Medulla oblongata (tissue), 1 donor: Measurements from ENCODE around the gene RASSF8.

ENCODE experiments used
- DNase-seq: peaks from one replicate; pipeline ENCODE4 v3.0.0-alpha.2; 2015; ENCODE audit errors: extremely low spot score

Gene RASSF8

DNA sequence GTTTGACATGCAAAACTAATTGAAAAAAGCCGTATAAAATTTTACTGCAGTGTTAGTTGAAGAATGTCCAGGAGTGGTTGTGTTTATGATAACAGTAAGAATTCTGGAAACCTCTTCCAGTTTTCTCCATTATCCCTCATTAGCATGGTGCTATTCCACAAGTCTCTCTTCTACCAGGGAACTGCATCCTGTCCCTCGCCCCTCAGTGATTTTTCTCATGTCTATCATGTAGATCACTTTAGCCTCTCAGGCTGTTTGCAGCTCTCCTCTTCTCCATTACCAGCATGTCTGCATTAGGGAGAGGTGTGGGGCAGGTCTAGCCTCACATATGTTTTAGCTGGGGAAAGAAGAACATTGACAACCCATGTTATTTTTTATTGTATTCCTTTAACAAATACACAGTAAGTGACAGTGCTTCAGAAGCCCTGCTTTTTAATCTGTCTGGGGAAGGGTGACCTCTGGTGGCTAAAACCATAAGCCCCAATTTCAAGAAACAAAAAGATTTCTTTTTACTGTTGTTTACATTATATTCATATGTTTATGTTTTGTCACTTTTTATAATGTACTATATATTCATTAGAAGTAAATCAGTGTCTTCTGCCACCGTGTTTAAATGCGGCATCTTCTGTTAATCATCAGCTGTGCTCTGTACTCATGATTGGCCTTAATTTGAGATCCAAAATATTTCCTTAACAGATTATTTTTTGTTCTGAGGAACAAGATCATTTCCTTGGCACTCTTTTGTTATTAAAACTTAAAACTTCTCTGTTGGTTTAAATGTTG, 70.7 kb downstream of the RASSF8 start:
- peak; percentile 81 for DNase-seq

DNA sequence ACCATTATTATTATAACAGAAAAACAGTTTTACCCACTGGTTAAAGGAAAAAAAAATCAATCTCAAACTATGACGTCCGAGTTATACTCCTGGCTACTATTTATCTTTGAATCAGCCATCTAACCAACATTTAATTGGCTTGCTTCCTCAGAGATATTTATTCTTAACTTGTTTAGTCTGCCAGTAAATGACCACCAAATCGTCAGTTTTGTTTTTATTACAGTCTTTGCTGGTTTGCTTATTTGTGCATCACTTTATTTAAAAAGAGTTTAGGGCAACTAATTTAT, 71.2 kb downstream of the RASSF8 start:
- DNase-seq: no peak

DNA sequence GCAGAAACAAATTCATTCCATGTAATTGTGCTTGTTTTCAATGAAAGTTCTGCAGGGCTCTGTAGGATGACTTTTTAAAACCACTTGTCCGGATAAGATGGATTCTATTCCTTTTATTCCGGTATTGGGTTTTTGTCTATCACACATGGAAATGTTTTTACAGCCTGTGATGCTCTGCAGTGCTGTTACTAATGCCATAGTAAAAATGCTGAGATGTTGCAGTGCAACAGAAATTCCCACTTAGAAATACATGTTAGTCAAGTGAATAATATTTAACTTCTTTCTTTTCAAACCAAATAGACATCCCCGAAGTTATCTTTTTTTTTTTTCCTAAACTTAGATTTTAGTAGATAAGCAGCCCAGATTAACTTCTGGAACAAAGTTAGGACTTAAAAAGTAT, 71.9 kb downstream of the RASSF8 start:
- DNase-seq: no peak

DNA sequence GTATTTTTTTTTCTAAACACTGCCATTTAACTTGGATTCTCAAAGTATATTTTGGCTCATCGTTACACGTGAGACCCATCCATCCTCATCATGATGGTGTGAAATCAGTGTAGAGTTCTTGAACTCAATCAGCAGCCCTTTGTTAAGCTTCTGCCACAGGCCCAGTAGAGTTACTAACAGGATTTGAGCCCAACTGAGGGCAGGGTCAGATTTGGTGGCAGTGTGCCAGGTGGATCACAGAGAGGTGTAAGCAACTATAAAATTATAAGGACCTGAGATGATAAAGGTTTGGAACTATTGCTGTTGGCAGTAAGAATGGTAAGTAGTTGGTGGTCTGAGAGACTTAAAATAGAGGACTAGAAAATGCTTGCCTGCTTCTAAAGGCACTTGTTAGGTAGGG, 72.8 kb downstream of the RASSF8 start:
- DNase-seq: no peak

DNA sequence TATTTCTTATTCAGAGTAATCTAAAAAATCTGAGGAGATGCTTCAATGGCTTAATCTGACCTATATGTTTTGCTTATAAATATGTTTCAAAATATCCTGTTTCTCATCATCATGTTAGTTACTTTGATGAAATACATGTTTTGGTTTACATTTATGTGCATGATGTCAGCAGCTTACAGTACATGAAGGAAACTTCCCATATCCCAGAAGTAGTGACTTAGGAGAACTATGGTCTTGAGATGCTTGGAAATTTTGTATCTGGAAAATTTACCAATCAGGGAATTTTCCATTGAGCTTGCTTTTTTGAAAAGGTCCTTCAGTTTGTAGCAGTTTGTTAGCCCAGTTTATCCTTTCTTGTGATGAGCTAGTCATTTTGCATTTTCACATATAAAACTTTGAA, 73.3 kb downstream of the RASSF8 start:
- DNase-seq: no peak

DNA sequence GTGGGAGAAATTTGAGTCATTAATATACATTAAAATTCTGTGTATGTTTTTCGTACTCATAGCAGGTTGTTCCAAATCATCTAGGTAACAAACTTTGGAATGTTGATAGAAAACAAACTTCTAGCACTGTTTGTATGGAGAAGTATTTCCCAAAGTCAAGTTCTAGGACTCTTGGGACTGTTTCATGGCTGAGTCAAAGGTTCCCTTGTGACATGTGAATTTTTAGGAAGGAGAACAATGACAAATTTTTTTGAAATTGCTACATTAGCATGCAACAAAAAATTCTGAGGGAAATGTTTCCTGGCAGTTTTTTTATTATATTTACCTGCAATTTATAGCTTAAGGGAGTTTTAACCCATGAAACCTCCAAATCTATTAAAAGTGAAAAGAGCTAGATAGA, 73.8 kb downstream of the RASSF8 start:
- no peak for DNase-seq

DNA sequence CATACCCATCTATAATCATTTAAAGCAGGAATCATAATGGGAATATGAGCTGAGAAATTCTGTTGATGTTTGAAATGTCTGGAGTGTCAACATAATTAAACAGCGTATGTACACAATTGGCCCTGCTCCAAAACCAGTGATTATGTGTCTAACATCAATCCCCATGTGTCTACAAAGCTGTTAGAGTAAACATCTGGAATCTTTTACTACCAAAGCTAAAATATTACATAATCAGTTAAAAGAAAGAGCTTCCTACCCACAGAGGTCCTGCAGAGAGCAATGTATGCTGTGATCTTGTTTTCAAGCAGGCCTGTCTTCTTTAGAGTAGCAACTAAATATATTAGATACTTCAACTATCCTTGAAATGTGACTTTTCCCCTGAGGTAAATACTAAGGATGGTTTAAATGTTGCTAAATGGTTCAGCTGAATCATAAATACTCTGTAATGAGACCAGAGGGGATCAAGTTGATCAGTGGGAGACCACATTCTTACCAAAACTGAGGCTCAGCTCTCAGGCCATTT, 74.3 kb downstream of the RASSF8 start:
- no peak for DNase-seq

DNA sequence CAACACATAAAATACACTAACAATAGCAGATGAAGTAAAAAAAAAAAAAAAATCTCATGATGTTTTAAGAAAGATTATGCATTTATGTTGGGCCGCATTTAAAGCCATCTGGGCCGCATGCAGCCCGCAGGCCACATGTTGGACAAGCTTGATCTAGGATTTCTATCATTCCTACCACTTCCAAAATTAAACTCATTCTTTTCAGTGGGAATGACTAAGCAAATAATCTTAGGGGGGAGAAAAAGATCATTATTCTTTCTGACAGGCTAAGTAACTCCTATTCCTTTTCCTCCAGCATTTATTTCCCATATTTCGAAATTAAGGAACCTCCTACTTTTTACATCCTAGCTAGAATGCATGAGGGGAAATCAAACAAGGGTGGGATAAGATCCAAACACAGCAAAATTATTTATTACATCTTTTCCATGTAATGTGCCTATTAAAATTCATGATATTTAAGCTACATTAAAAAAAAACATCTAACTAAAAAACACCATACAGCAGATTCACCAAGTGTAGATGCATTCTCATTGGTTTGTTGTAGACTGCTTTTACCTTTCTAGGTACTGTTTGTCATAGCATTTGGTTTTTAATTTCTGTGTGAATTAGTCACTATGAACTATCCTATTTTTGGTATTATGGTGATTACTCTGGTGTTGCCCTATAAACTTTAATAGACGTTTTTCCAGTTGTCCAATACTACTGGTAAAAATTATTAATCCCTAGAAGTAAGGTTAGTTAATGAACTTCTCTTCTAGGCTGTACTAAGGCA, 76.1 kb downstream of the RASSF8 start:
- no peak for DNase-seq

DNA sequence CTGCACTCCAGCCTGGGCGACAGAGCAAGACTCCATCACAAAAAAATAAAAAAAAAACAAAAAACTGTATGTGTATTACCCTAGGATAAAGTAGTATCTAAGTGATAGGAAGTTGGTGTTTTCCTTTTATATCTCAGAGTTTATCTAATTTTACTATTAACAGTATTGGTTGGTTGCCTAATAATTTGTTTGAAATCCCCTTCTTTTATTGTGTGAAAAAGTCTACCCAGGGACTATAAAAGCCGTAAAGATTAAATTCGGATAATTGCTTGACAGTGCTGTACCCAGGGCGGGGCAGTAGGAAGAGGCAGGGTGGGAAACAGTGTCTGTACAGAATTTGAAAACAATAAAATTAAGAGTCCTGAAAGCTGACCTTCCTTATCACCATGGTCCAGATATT, 78.4 kb downstream of the RASSF8 start:
- DNase-seq: no peak

DNA sequence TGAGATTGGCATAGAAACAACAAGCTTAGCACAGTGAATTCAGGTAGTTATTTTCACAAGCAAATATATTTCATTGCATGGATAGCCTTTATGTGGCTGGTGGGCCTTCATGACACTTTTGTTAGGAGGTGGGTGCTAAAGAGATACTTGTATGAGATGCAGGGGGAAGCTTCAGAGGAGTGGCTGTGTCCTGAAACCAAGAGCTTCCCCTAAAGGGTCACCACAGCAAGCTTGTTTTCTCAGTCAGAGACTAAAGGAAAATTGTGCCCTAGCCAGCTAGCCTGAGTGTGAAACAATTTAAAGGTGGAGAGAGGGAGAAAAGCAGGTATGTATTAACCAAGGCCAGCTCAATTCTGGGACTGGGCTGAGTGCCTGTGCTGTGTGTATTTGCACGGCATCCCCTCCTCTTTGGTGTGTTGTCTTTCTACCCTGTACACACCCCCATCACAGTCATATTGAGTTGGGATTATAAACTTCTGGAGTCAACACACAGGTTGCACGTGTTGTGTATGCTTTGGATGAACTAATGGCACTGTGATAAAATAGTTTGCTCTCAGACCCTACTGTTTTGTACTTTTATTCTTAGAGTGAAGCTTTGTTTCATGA, 79.2 kb downstream of the RASSF8 start:
- DNase-seq: peak; percentile 41

DNA sequence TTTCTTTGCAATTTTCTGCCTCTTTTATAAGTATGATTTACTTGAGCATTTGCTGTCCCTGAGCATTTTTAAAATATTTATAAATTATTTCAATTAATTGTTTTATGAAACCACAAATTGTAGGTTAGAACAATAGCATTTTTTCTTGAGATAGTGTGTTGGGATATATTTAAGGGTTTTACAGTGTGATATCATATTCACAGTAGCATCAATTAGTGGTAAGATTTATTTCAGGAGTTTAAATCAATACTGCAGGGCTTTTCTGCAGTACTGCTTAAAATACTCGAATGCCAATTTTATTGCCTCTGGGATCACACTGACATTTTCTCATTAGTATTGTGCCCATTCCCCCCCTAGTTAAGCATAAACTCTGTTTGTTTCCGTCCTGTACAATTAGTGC, 84.2 kb downstream of the RASSF8 start:
- DNase-seq: no peak

DNA sequence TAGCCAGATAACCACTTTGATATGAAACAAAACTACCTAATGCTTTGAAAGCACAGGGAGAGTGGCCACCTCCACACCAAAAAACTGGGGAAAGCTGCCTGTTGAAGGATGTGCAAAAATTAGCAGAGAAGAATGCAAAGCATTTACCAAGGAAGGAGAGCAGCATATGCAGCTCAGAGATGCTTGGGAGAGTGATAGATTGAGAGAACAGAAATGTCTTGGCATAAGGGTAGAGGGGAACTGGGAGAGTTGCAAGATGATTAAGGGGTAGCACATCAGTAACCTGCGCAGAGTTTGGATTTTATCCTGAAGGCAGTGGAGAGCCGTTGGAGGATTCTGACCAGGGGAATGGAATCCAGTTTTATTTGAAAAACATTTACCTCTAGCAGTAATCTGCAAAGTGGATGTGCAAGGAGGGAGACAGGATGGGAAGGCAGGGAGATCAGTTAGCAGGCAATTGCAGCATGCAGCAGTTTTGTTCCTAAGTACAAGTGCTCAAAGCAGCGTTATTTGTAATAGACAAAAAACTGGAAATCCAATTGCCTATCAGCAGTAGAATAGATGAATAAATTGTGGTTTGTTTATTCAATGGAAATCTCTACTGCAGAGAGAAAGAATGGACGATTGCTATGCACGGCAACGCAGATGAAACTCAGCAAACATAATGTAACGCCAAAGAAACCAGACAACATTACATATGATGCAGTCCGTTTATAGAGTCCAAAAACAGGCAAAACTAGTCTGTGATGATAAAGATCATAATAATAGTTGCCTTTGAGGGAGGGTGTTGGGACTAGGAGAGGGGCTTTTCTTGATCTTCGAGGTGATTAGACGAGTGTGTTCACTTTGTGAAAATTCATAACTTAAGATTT, 84.9 kb downstream of the RASSF8 start:
- DNase-seq: no peak

DNA sequence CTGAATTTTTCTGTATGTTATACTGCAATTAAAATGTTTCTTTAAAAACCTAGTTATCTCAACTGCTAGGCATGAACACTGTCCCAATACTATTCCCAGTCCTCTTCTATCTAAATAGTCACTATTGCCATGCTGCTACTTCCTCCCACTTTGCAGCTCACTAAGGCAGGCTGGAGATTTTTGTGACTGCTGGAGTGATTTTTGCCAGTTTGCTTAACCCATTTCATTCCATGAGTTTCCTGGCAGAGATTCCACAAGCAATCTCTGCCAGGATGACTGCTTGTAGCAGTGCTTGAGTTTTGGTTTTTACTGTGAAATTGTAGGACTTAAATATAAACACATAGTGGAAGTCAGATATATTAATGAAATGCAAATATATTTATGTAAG, 85.5 kb downstream of the RASSF8 start:
- peak; percentile 57 for DNase-seq

DNA sequence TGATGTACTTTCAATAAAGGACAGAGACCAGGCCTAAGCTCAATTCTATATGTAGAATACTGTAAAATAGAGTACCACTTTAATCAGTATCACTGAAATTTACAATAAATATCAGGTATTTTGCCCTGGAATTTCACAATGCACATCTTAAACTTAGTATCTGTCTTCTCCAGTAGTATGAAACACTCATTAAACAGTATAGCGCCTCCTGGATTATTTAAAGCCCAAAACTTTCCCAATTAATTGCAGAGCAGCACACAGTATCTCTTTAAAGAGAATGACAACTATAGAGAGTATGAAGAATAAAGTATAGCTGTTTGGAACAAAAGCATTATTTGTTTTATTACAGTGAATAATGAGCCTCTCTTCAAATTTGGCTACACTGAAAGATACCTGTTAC, 86.1 kb downstream of the RASSF8 start:
- no peak for DNase-seq

DNA sequence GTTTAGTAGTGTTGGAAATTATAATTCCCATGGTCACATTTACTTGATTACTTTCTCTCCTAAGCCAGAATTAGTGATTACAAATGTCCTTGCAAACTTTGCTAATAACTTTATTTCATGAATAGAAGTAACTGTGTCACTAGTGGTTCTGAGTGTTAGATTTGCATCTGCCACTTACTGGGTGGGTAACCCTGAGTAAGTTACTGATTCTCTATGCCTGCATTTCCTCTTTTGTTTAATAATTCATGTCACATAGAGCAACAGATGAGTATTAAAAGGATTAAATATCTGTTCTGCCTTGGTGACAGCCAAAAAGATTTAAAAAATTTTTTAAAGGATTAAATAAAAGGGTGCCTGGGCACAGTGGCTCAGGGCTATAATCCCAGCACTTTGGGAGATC, 87.7 kb downstream of the RASSF8 start:
- no peak for DNase-seq

DNA sequence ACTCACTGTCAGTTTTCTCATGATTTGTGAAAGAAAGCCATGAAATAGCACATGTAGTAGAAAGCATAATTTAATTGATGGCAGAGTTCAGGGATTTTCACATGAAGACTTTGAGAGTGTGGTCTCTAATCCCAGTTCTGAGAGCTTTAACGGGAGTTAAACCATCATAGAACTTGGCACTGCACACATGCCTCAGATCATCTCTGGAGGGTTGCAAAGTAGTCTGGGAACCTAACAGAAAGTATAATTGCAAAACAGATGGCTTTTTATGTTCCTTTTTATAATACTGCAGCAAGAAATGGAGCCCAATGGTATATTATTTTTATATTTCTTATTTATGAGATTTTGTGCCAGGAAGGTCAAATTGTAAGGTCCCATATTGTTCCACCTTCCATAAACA, 88.4 kb downstream of the RASSF8 start:
- no peak for DNase-seq

DNA sequence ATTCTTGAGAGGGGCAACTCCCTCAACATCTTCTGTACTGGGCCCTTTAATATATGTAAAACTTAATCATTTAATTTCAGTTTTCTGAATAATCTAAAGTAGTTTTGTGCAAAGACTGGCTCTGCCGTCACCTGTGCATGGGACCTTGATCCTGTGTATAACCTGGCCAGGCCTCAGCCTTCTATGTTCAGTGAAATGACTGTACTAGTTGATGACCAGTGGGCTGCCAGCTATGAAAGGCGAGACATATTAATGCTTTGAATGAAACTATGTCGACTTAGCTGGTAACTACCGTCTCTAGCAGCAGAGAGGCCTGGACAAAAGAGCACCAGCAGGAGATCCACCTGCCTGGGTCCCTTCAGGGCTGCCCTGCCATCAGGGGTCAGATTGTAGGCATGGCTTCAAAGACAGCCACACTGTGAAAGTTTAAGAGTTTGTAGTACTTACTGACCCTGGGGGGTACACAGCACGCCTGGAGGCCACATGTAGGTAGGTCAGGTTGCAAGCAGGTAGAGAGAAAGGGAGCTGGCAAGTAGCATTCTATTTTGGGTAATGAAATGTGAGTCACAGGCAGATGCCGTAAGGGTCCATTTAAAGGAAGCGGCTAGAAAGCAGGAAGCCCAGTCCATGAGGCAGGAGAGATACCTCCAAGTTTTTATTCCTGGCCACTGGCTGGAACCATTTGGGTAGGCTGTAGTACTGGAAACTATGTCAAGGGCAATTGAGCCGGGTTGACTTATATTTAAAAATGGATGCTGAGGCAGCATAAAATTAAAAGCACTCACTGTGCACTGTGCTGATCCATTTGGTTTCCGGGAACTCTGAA, 89.1 kb downstream of the RASSF8 start:
- DNase-seq: no peak

DNA sequence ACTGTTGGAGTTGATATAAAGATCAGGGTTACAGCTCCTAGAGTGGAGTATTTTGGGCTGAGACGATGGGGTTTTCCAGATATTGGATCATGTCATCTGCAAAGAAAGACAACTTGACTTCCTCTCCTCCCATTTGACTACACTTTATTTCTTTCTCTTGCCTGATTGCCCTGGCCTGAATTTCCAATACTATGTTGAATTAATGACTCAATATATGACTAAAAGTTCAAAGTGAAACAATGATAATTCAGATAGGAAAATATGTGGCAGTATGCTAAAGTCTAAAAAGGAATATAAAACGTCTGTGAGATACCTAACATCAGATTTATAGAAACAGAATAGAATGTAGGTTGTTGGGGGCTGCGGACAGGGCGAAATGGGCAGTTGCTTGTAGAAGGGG, 94.2 kb downstream of the RASSF8 start:
- no peak for DNase-seq

DNA sequence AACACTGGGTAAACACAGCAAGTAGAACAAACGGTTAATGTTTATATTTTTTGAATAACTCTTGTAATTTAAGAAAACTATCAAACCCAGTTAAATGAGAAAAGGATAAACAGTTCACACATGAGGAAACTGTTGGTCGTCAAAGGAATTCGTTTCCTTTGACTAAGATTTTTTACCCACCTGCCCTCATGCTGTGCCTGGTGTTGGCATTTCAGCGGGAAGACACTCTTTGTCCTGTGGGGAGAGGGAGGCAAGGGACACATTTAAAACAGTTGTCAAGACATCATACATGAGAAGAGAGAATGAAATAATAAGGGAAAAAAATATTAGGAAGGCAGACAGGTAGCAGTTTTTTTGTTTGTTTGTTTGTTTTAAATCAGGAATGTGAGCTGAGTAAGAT, 95.9 kb downstream of the RASSF8 start:
- no peak for DNase-seq

DNA sequence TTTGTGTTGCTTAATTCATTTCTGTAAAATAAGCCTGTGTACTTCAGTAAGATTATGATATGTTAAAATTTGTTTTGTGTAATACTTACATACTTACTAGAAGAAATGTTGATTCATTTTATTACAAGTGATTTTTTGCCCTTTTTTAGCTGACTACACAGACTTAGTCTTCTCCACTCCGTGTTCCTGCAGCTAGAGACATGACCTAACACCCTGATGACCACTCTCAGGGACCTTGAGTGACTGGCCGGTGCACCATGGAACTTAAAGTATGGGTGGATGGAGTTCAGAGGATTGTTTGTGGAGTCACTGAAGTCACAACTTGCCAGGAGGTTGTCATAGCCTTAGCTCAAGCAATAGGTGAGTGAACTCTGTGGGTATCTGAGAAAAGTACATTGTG, 96.6 kb downstream of the RASSF8 start:
- no peak for DNase-seq

DNA sequence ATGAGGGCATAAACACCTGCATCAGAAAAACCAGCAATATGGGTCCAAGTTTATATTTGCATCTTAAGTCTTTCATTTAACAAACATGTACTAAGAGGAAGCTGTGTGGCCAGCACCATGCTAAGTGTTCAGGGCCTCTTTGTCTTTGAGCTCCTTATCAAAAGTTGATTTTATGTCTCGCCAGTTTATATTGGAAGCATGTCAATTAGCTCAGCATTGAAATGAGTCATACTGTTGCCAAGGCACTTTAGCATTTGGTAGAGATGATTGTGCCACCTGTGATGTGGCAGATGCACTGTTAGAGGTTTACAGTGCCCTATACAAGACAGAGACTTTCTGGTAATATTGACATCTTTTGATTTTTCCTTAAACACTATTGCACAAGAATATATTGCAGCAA, 97.9 kb downstream of the RASSF8 start:
- no peak for DNase-seq
